ENCODE data around the gene STPG4.

DNA sequence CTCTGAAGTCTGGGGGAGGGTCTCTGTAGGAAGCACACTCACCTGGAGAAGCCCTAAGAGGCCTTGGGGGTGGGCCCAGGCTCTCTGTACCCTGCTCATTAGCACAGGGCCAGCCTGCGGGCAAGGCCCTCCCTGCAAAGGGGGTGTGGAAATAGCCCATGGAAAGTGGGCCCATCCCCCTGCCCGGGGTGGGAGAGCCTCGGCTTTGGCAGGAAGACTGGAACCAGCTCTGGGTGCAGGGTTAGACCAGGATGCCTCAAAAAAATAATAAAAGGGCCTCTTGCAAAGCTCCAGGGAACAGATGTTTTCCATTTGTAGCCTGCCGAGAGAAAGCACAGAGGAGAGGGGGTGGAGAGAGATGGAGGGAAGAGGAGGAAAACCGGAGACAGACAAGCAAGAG, 98.7 kb downstream of the STPG4 start:
- TF ChIP-seq, protein P1, sequence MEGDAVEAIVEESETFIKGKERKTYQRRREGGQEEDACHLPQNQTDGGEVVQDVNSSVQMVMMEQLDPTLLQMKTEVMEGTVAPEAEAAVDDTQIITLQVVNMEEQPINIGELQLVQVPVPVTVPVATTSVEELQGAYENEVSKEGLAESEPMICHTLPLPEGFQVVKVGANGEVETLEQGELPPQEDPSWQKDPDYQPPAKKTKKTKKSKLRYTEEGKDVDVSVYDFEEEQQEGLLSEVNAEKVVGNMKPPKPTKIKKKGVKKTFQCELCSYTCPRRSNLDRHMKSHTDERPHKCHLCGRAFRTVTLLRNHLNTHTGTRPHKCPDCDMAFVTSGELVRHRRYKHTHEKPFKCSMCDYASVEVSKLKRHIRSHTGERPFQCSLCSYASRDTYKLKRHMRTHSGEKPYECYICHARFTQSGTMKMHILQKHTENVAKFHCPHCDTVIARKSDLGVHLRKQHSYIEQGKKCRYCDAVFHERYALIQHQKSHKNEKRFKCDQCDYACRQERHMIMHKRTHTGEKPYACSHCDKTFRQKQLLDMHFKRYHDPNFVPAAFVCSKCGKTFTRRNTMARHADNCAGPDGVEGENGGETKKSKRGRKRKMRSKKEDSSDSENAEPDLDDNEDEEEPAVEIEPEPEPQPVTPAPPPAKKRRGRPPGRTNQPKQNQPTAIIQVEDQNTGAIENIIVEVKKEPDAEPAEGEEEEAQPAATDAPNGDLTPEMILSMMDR (IDR thresholded peaks at IDR 0.05) = no peak
- TF ChIP-seq POLR2AphosphoS5 (IDR thresholded peaks at IDR 0.05) = no peak

Data from esophagus muscularis mucosa (tissue), 3 donors.